Gastrocnemius medialis (tissue), 4 donors: ENCODE data around the gene GPR55. TPM values are rescaled to one million over a fixed set of nuclear protein-coding genes. Genes with fewer than 3 reads are reported as not detected.

Experiments
- ATAC-seq, 2 donors: fragments of 150-250 bp; one replicate each; pipeline ENCODE4 v1.9.1; 2016
- DNase-seq, 2 donors: peaks; one replicate each; pipeline ENCODE4 v3.0.0-alpha.2; 2019
- H3K27ac ChIP-seq, 4 donors: fragments of 200-600 bp; sonication (generic); 1 replicate in 1 of 4; 2 replicates in 3 of 4; pipeline ENCODE4 v1.5.1; 2016 to 2018; ENCODE audit warnings: mild to moderate bottlenecking in 2 of 4, moderate library complexity in 1 of 4
- H3K27me3 ChIP-seq, 3 donors: fragments of 200-600 bp; sonication (generic) in 2 of 3; 1 replicate in 1 of 3; 2 replicates in 2 of 3; pipeline versions ENCODE4 v1.5.1 to v1.6.0; 2016 to 2019; ENCODE audit warnings: mild to moderate bottlenecking in 1 of 3, moderate library complexity in 1 of 3
- H3K36me3 ChIP-seq, 2 donors: fragments of 200-600 bp; sonication (generic) in 1 of 2; one replicate each; pipeline ENCODE4 v1.5.1; 2017 to 2018
- H3K4me1 ChIP-seq, 2 donors: fragments of 200-600 bp; sonication (generic) in 1 of 2; one replicate each; pipeline ENCODE4 v1.5.1; 2016 to 2017; ENCODE audit warnings: mild to moderate bottlenecking in 2 of 2
- H3K4me3 ChIP-seq, 4 donors: fragments of 200-600 bp; sonication (generic) in 3 of 4; 1 replicate in 1 of 4; 2 replicates in 3 of 4; pipeline ENCODE4 v1.5.1; 2016 to 2019; ENCODE audit warnings: mild to moderate bottlenecking in 2 of 4
- H3K9me3 ChIP-seq, 3 donors: fragments of 200-600 bp; sonication (generic) in 2 of 3; 1 replicate in 1 of 3; 2 replicates in 2 of 3; pipeline ENCODE4 v1.5.1; 2016 to 2019
- POLR2A ChIP-seq, 2 donors: fragments of 450-650 bp; IDR thresholded peaks; one replicate each; pipeline ENCODE4 v1.6.1; 2017; ENCODE audit warnings: antibody characterized with exemption in 2 of 2, mild to moderate bottlenecking in 2 of 2, moderate library complexity in 2 of 2
- in situ Hi-C, 4 donors: fragments of 200-750 bp; cut with MboI; loops; one replicate each; pipeline versions ENCODE4 v1.15.0 to v1.8.0; 2017; ENCODE audit warnings: low sequenced_read_pairs in 4 of 4
- intact Hi-C: fragments of 100-400 bp; cut with DNase I; formaldehyde crosslinking; loops from one replicate; pipeline ENCODE4 v1.15.1; 2023; ENCODE audit warnings: low total_unique reads
- total RNA-seq, 4 donors: library from RNA; depleted of rRNA; stranded (reverse); fragments of >200 nt; gene quantifications; one replicate each; pipeline versions ENCODE4 v1.1.0 to v1.2.3, GENCODE V29; 2016
- TF ChIP-seq, protein P1 (sequence below), 5 experiments: fragments of 450-650 bp in 3 of 5; fragments of 200-600 bp in 2 of 5; sonication (generic) in 2 of 5; IDR thresholded peaks in 4 of 5; conservative IDR thresholded peaks in 1 of 5; 1 replicate in 4 of 5; 2 replicates in 1 of 5; pipeline ENCODE4 v1.5.1; 2016 to 2019; ENCODE audit warnings: antibody characterized with exemption in 5 of 5, mild to moderate bottlenecking in 3 of 5, moderate library complexity in 3 of 5

GPR55 gene
- total RNA-seq: not detected

DNA sequence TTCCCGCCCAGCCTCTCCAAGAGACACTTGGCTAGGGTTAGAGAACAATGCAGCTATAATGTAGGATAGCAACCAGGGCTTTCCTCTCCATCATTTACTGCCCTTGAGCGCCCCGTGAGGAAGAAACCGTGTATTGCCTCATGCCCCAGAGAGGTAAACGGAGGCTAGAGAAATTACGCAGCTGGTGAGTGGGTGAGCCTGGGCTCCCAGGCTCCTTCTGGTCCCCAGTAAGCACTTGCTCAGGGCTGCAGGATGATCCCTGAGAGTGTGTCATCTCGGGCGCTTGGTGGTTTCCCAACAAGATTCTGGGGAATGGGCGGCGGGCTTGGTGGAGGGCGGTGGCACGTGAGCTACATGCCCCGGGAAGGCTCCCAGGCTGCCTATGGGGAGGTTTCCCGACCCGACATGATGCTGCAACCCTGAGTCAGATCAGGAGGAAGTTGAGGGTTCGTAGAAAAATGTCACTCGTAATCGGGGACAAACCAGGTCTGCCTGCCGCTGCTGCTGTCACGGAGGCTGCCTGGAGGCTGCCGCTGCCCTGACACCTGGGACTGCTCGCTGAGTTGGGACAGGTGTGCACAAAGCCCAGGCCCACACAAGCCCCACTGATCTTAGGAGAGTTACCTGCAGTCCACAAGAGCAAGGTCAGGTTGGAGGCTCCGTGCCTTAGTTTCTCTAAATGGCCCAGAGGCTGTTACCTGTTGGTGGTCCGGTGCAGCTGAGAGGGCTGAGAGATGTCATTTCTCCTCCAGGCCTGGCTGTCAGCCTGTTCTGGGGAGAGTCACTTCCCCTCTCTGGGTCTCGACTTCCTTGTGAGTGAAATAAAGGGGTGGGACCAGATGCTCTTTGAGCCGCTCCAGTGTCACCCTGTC, at the start of gene GPR55:
GPR55 (minus strand) TSS at position 773 of the 872 bp plus-strand sequence. CDS start 14,280 bp downstream, outside the sequence.
- H3K36me3 ChIP-seq: no peaks in the 10 kb centered on the region
- intact Hi-C loops: no loop called here
- no peaks in the 10 kb centered on the region for H3K9me3 ChIP-seq
- TF ChIP-seq POLR2A (IDR thresholded peaks at IDR 0.05): no peak
- TF ChIP-seq, protein P1, sequence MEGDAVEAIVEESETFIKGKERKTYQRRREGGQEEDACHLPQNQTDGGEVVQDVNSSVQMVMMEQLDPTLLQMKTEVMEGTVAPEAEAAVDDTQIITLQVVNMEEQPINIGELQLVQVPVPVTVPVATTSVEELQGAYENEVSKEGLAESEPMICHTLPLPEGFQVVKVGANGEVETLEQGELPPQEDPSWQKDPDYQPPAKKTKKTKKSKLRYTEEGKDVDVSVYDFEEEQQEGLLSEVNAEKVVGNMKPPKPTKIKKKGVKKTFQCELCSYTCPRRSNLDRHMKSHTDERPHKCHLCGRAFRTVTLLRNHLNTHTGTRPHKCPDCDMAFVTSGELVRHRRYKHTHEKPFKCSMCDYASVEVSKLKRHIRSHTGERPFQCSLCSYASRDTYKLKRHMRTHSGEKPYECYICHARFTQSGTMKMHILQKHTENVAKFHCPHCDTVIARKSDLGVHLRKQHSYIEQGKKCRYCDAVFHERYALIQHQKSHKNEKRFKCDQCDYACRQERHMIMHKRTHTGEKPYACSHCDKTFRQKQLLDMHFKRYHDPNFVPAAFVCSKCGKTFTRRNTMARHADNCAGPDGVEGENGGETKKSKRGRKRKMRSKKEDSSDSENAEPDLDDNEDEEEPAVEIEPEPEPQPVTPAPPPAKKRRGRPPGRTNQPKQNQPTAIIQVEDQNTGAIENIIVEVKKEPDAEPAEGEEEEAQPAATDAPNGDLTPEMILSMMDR (IDR thresholded peaks at IDR 0.05 in 4 of 5, conservative IDR thresholded peaks at IDR 0.05 in 1 of 5): no peak
- no peak for DNase-seq
- no peak within 1 kb of the TSS for H3K27ac ChIP-seq
- no peak within 1 kb of the TSS for H3K4me3 ChIP-seq
- H3K4me1 ChIP-seq: no peaks in the 10 kb centered on the region
- no peak for ATAC-seq
- no peaks in the 10 kb centered on the region for H3K27me3 ChIP-seq
- in situ Hi-C loops: no loop called here

- Histone ChIP-seq H3K4me1 (no peaks in the 10 kb centered on the region), H3K36me3 (no peaks in the 10 kb centered on the region), H3K27ac (no peak overlapping the region), H3K27me3 (no peaks in the 10 kb centered on the region), H3K4me3 (no peak overlapping the region), H3K9me3 (no peaks in the 10 kb centered on the region)
- DNase-seq (no peak), ATAC-seq (no peak)
- intact Hi-C loops (no loop called here), in situ Hi-C loops (loop anchor here in 1 of 4 donors (5.0 kb wide), 1 partner anchor 142 kb away; no protein-coding TSS in a partner anchor)
- TF ChIP-seq, protein P1 (IDR thresholded peaks at IDR 0.05 in 4 of 5, conservative IDR thresholded peaks at IDR 0.05 in 1 of 5): no peak
- TF ChIP-seq POLR2A (IDR thresholded peaks at IDR 0.05): no peak
Measured at GRCh38 chr2:230974096-230974913, 49.3 kb upstream of the GPR55 start.

DNA sequence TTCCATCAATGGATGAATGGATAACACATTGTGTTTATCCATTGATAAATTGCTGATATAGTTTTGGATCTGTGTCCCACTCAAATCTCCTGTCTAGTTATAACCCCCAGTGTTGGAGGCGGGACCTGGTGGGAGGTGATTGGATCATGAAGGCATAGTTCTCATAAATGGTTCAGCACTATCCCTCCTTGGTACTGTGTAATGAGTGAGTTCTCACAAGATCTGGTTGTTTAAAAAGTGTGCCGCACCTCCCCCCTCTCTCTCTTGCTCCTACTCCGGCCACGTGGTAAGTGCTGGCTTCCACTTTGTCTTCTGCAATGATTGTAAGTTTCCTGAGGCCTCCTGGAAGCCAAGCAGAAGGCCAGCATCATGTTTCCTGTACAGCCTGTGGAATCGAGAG, 47.0 kb upstream of the GPR55 start:
- H3K36me3 ChIP-seq: no peaks in the 10 kb centered on the region
- H3K4me3 ChIP-seq: no peak overlapping the region
- DNase-seq: no peak
- no peaks in the 10 kb centered on the region for H3K4me1 ChIP-seq
- intact Hi-C loops: no loop called here
- TF ChIP-seq, protein P1 (IDR thresholded peaks at IDR 0.05 in 4 of 5, conservative IDR thresholded peaks at IDR 0.05 in 1 of 5): no peak
- no peak for TF ChIP-seq POLR2A (IDR thresholded peaks at IDR 0.05)
- ATAC-seq: no peak
- H3K27ac ChIP-seq: no peak overlapping the region
- H3K9me3 ChIP-seq: no peaks in the 10 kb centered on the region
- in situ Hi-C loops: loop anchor here in 1 of 4 donors (5.0 kb wide), 1 partner anchor 140 kb away; no protein-coding TSS in a partner anchor
- no peaks in the 10 kb centered on the region for H3K27me3 ChIP-seq

DNA sequence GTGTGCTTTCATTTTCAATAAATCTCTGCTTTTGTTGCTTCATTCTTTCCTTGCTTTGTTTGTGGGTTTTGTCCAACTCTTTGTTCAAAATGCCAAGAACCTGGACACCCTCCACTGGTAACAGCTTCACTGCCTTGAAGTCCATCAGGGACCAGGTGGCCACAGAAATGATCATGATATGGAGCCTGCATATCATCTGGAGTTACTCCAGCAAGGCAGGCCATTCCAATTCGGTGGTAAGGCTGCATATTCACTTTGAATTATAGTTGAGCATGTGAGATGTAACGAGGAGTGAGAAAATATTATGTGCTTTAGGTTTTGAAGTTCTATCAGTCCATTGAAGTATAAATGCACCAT, 44.6 kb upstream of the GPR55 start:
- Histone ChIP-seq H3K4me3 (no peak overlapping the region), H3K9me3 (no peaks in the 10 kb centered on the region), H3K4me1 (no peaks in the 10 kb centered on the region), H3K27me3 (no peaks in the 10 kb centered on the region), H3K36me3 (no peaks in the 10 kb centered on the region), H3K27ac (no peak overlapping the region)
- no peak for TF ChIP-seq POLR2A (IDR thresholded peaks at IDR 0.05)
- TF ChIP-seq, protein P1 (IDR thresholded peaks at IDR 0.05 in 4 of 5, conservative IDR thresholded peaks at IDR 0.05 in 1 of 5): no peak
- DNase-seq (no peak), ATAC-seq (no peak)
- intact Hi-C loops (no loop called here), in situ Hi-C loops (loop anchor here in 1 of 4 donors (5.0 kb wide), 1 partner anchor 137 kb away; no protein-coding TSS in a partner anchor)
